Measurements from ENCODE around the gene CHRNA7. TPM values are rescaled to one million over a fixed set of nuclear protein-coding genes. Genes with fewer than 3 reads are reported as not detected.
"Not testable (repeated sequence)": the region's sequence is repeated elsewhere in the genome, so short reads cannot be mapped to it uniquely, and the experiment has no call there.

Gene CHRNA7
- total RNA-seq, 1 experiment from 2014 or later = not detected

GRCh38 chr15:32132859-32133258, 102.5 kb downstream of the CHRNA7 start:
- Histone ChIP-seq H4K20me1 (ENCODE audit: insufficient read depth, low read depth, low read length) (no peaks in the 10 kb centered on the region), H3K4me2 (ENCODE audit: low read depth, low read length, poor library complexity, severe bottlenecking) (no peak overlapping the region), H3K36me3 (ENCODE audit: insufficient read depth, low read length) (no peaks in the 10 kb centered on the region), H3K4me3 (ENCODE audit: low read length) (no peak overlapping the region), H3K4me1 (ENCODE audit: low read length) (no peaks in the 10 kb centered on the region), H3K27me3 (ENCODE audit: low read length) (no peaks in the 10 kb centered on the region), H3K9me2 (replicated peaks; ENCODE audit: insufficient read depth, low read length) (no peaks in the 10 kb centered on the region), H3K9ac (ENCODE audit: low read length) (no peak overlapping the region), H3K79me2 (ENCODE audit: low read length) (no peaks in the 10 kb centered on the region), H2AFZ (ENCODE audit: low read length) (no peak overlapping the region), H3K9me3 (ENCODE audit: low read length) (no peaks in the 10 kb centered on the region), H3K27ac (ENCODE audit: low read length) (no peak overlapping the region)
- no peak for DNase-seq

- Histone ChIP-seq H3K4me1 (ENCODE audit: low read length) (no peaks in the 10 kb centered on the region), H3K9ac (ENCODE audit: low read length) (no peak overlapping the region)
- DNase-seq = no peak
Observed at GRCh38 chr15:32134842-32135241, 104.5 kb downstream of the CHRNA7 start.

GRCh38 chr15:32135335-32135734, 105.0 kb downstream of the CHRNA7 start:
- H3K4me1 ChIP-seq (ENCODE audit: low read length) = no peaks in the 10 kb centered on the region
- no peak overlapping the region for H3K4me3 ChIP-seq (ENCODE audit: low read length)
- H3K27me3 ChIP-seq (ENCODE audit: low read length) = no peaks in the 10 kb centered on the region
- no peak for DNase-seq
- H3K79me2 ChIP-seq (ENCODE audit: low read length) = no peaks in the 10 kb centered on the region
- H2AFZ ChIP-seq (ENCODE audit: low read length) = no peak overlapping the region
- H3K4me2 ChIP-seq (ENCODE audit: low read depth, low read length, poor library complexity, severe bottlenecking) = no peak overlapping the region
- no peaks in the 10 kb centered on the region for H3K9me2 ChIP-seq (replicated peaks; ENCODE audit: insufficient read depth, low read length)
- H3K36me3 ChIP-seq (ENCODE audit: insufficient read depth, low read length) = no peaks in the 10 kb centered on the region
- no peak overlapping the region for H3K27ac ChIP-seq (ENCODE audit: low read length)
- H3K9ac ChIP-seq (ENCODE audit: low read length) = no peak overlapping the region
- no peaks in the 10 kb centered on the region for H3K9me3 ChIP-seq (ENCODE audit: low read length)
- H4K20me1 ChIP-seq (ENCODE audit: insufficient read depth, low read depth, low read length) = no peaks in the 10 kb centered on the region

More at GRCh38 chr15:32134842-32135241, 104.5 kb downstream of the CHRNA7 start:
- Histone ChIP-seq H3K4me3 (ENCODE audit: low read length) (no peak overlapping the region), H3K4me2 (ENCODE audit: low read depth, low read length, poor library complexity, severe bottlenecking) (no peak overlapping the region), H3K9me2 (replicated peaks; ENCODE audit: insufficient read depth, low read length) (no peaks in the 10 kb centered on the region), H3K36me3 (ENCODE audit: insufficient read depth, low read length) (no peaks in the 10 kb centered on the region), H2AFZ (ENCODE audit: low read length) (no peak overlapping the region), H3K9me3 (ENCODE audit: low read length) (no peaks in the 10 kb centered on the region), H3K79me2 (ENCODE audit: low read length) (no peaks in the 10 kb centered on the region), H3K27ac (ENCODE audit: low read length) (no peak overlapping the region), H4K20me1 (ENCODE audit: insufficient read depth, low read depth, low read length) (no peaks in the 10 kb centered on the region), H3K27me3 (ENCODE audit: low read length) (no peaks in the 10 kb centered on the region)

GRCh38 chr15:32145512-32145911, 115.2 kb downstream of the CHRNA7 start:
- not testable (repeated sequence) for H3K27ac ChIP-seq (ENCODE audit: low read length); H3K4me3 ChIP-seq (ENCODE audit: low read length); H3K4me2 ChIP-seq (ENCODE audit: low read depth, low read length, poor library complexity, severe bottlenecking); H3K4me1 ChIP-seq (ENCODE audit: low read length); H3K36me3 ChIP-seq (ENCODE audit: insufficient read depth, low read length); H3K9me2 ChIP-seq (replicated peaks; ENCODE audit: insufficient read depth, low read length); H2AFZ ChIP-seq (ENCODE audit: low read length); H4K20me1 ChIP-seq (ENCODE audit: insufficient read depth, low read depth, low read length); H3K79me2 ChIP-seq (ENCODE audit: low read length); H3K9ac ChIP-seq (ENCODE audit: low read length); H3K9me3 ChIP-seq (ENCODE audit: low read length); H3K27me3 ChIP-seq (ENCODE audit: low read length); DNase-seq

- H4K20me1 ChIP-seq (ENCODE audit: insufficient read depth, low read depth, low read length) = no peaks in the 10 kb centered on the region
- H3K9me3 ChIP-seq (ENCODE audit: low read length) = no peaks in the 10 kb centered on the region
- H3K79me2 ChIP-seq (ENCODE audit: low read length) = no peaks in the 10 kb centered on the region
- no peak overlapping the region for H3K4me3 ChIP-seq (ENCODE audit: low read length)
- no peak for DNase-seq
- no peak overlapping the region for H3K9ac ChIP-seq (ENCODE audit: low read length)
- no peak overlapping the region for H3K27ac ChIP-seq (ENCODE audit: low read length)
- H3K27me3 ChIP-seq (ENCODE audit: low read length) = no peaks in the 10 kb centered on the region
- no peak overlapping the region for H3K4me2 ChIP-seq (ENCODE audit: low read depth, low read length, poor library complexity, severe bottlenecking)
- H3K9me2 ChIP-seq (replicated peaks; ENCODE audit: insufficient read depth, low read length) = no peaks in the 10 kb centered on the region
- no peaks in the 10 kb centered on the region for H3K36me3 ChIP-seq (ENCODE audit: insufficient read depth, low read length)
- H3K4me1 ChIP-seq (ENCODE audit: low read length) = no peaks in the 10 kb centered on the region
- H2AFZ ChIP-seq (ENCODE audit: low read length) = no peak overlapping the region
Observed at GRCh38 chr15:32148833-32149555, 118.7 kb downstream of the CHRNA7 start.

- Histone ChIP-seq H3K27ac (ENCODE audit: low read length) (no peak overlapping the region), H3K4me3 (ENCODE audit: low read length) (no peak overlapping the region), H3K27me3 (ENCODE audit: low read length) (no peaks in the 10 kb centered on the region), H3K79me2 (ENCODE audit: low read length) (no peaks in the 10 kb centered on the region), H4K20me1 (ENCODE audit: insufficient read depth, low read depth, low read length) (no peaks in the 10 kb centered on the region), H3K36me3 (ENCODE audit: insufficient read depth, low read length) (no peaks in the 10 kb centered on the region), H2AFZ (ENCODE audit: low read length) (no peak overlapping the region), H3K9me2 (replicated peaks; ENCODE audit: insufficient read depth, low read length) (no peaks in the 10 kb centered on the region), H3K9me3 (ENCODE audit: low read length) (no peaks in the 10 kb centered on the region), H3K4me2 (ENCODE audit: low read depth, low read length, poor library complexity, severe bottlenecking) (no peak overlapping the region), H3K4me1 (ENCODE audit: low read length) (no peaks in the 10 kb centered on the region), H3K9ac (ENCODE audit: low read length) (no peak overlapping the region)
- no peak for DNase-seq
Observed at GRCh38 chr15:32152574-32152973, 122.3 kb downstream of the CHRNA7 start.

GRCh38 chr15:32153868-32154623, 123.7 kb downstream of the CHRNA7 start:
- H4K20me1 ChIP-seq (ENCODE audit: insufficient read depth, low read depth, low read length); H3K36me3 ChIP-seq (ENCODE audit: insufficient read depth, low read length); H3K9me3 ChIP-seq (ENCODE audit: low read length); H2AFZ ChIP-seq (ENCODE audit: low read length); DNase-seq; H3K27ac ChIP-seq (ENCODE audit: low read length); H3K9me2 ChIP-seq (replicated peaks; ENCODE audit: insufficient read depth, low read length); H3K4me2 ChIP-seq (ENCODE audit: low read depth, low read length, poor library complexity, severe bottlenecking); H3K9ac ChIP-seq (ENCODE audit: low read length); H3K4me3 ChIP-seq (ENCODE audit: low read length); H3K79me2 ChIP-seq (ENCODE audit: low read length); H3K27me3 ChIP-seq (ENCODE audit: low read length); H3K4me1 ChIP-seq (ENCODE audit: low read length): not testable (repeated sequence)

GRCh38 chr15:32162143-32162542, 131.8 kb downstream of the CHRNA7 start:
- H4K20me1 ChIP-seq (ENCODE audit: insufficient read depth, low read depth, low read length); H3K27me3 ChIP-seq (ENCODE audit: low read length); H3K9me3 ChIP-seq (ENCODE audit: low read length); H3K79me2 ChIP-seq (ENCODE audit: low read length); H3K4me1 ChIP-seq (ENCODE audit: low read length); H3K27ac ChIP-seq (ENCODE audit: low read length); H2AFZ ChIP-seq (ENCODE audit: low read length); H3K36me3 ChIP-seq (ENCODE audit: insufficient read depth, low read length); H3K9ac ChIP-seq (ENCODE audit: low read length); H3K4me2 ChIP-seq (ENCODE audit: low read depth, low read length, poor library complexity, severe bottlenecking); DNase-seq; H3K4me3 ChIP-seq (ENCODE audit: low read length); H3K9me2 ChIP-seq (replicated peaks; ENCODE audit: insufficient read depth, low read length): not testable (repeated sequence)
